Adipocyte (in vitro differentiated cells): ENCODE data around the gene DUS4L.

Experiments
- DNase-seq: peaks from one replicate; pipeline ENCODE4 v3.0.0-alpha.2; 2015; ENCODE audit warnings: low read depth
- H3K27me3 ChIP-seq: replicated peaks from 2 replicates; pipeline ENCODE4 v1.7.0; 2013; ENCODE audit warnings: mild to moderate bottlenecking, low read length, moderate library complexity; ENCODE audit not compliant: control insufficient read depth, insufficient read depth
- H3K36me3 ChIP-seq: 2 replicates; pipeline ENCODE4 v1.7.0; 2013; ENCODE audit warnings: low read length, mild to moderate bottlenecking, moderate library complexity; ENCODE audit not compliant: control insufficient read depth, insufficient read depth, severe bottlenecking
- H3K4me1 ChIP-seq: 2 replicates; pipeline ENCODE4 v1.7.0; 2013; ENCODE audit warnings: mild to moderate bottlenecking, low read length, moderate library complexity; ENCODE audit not compliant: control insufficient read depth, insufficient read depth
- H3K4me3 ChIP-seq: 2 replicates; pipeline ENCODE4 v1.7.0; 2013; ENCODE audit warnings: mild to moderate bottlenecking, low read length, moderate library complexity
- H3K9ac ChIP-seq: 2 replicates; pipeline ENCODE4 v1.7.0; 2013; ENCODE audit warnings: mild to moderate bottlenecking, low read length, moderate library complexity
- H3K9me3 ChIP-seq: 2 replicates; pipeline ENCODE4 v1.7.0; 2013; ENCODE audit warnings: mild to moderate bottlenecking, low read length, moderate library complexity; ENCODE audit not compliant: control insufficient read depth

The DUS4L gene

GRCh38 chr7:107555893-107556292 lies 7.9 kb upstream of the DUS4L start:
- no peak for DNase-seq
- no peaks in the 10 kb centered on the region for H3K27me3 ChIP-seq

GRCh38 chr7:107559864-107560263 lies 3.9 kb upstream of the DUS4L start:
- peak; percentile 60 for DNase-seq
- no peaks in the 10 kb centered on the region for H3K27me3 ChIP-seq
- H3K36me3 ChIP-seq = peaks cover 14% of the 10 kb centered on the region

More at GRCh38 chr7:107555893-107556292, 7.9 kb upstream of the DUS4L start:
- Histone ChIP-seq H3K36me3 (peaks cover 37% of the 10 kb centered on the region), H3K9me3 (no peaks in the 10 kb centered on the region), H3K9ac (no peak overlapping the region), H3K4me3 (no peak overlapping the region), H3K4me1 (peaks cover 19% of the 10 kb centered on the region)

GRCh38 chr7:107560898-107561516 lies 2.8 kb upstream of the DUS4L start:
- DNase-seq = no peak
- Histone ChIP-seq H3K27me3 (no peaks in the 10 kb centered on the region), H3K9ac (no peak overlapping the region), H3K4me3 (no peak overlapping the region), H3K36me3 (peaks cover 11% of the 10 kb centered on the region), H3K4me1 (peaks cover 42% of the 10 kb centered on the region), H3K9me3 (no peaks in the 10 kb centered on the region)

More at GRCh38 chr7:107559864-107560263, 3.9 kb upstream of the DUS4L start:
- H3K4me1 ChIP-seq = peaks cover 38% of the 10 kb centered on the region
- peak overlapping the region; percentile 52 for H3K4me3 ChIP-seq
- peak overlapping the region; percentile 2 for H3K9ac ChIP-seq
- H3K9me3 ChIP-seq = no peaks in the 10 kb centered on the region

- Histone ChIP-seq H3K9ac (peak overlapping the region; percentile 93), H3K9me3 (no peaks in the 10 kb centered on the region), H3K4me3 (peak overlapping the region; percentile 97), H3K27me3 (no peaks in the 10 kb centered on the region), H3K4me1 (peaks cover 42% of the 10 kb centered on the region), H3K36me3 (no peaks in the 10 kb centered on the region)
- DNase-seq = no peak
Observed at GRCh38 chr7:107563081-107563774, 543 bp upstream of the DUS4L start.

GRCh38 chr7:107564553-107565298 lies 955 bp downstream of the DUS4L start:
- H3K4me1 ChIP-seq = peaks cover 35% of the 10 kb centered on the region
- no peaks in the 10 kb centered on the region for H3K36me3 ChIP-seq
- H3K27me3 ChIP-seq = no peaks in the 10 kb centered on the region
- H3K4me3 ChIP-seq = peak overlapping the region; percentile 97
- DNase-seq = peak; percentile 69
- H3K9me3 ChIP-seq = no peaks in the 10 kb centered on the region
- peak overlapping the region; percentile 93 for H3K9ac ChIP-seq

GRCh38 chr7:107570298-107570697 lies 6.5 kb downstream of the DUS4L start:
- DNase-seq = no peak
- H3K9me3 ChIP-seq = no peaks in the 10 kb centered on the region

GRCh38 chr7:107573537-107573936 lies 9.8 kb downstream of the DUS4L start:
- no peaks in the 10 kb centered on the region for H3K27me3 ChIP-seq
- peaks cover 12% of the 10 kb centered on the region for H3K36me3 ChIP-seq
- no peak overlapping the region for H3K4me3 ChIP-seq
- H3K4me1 ChIP-seq = no peaks in the 10 kb centered on the region
- no peak for DNase-seq
- H3K9ac ChIP-seq = no peak overlapping the region
- H3K9me3 ChIP-seq = no peaks in the 10 kb centered on the region

More at GRCh38 chr7:107570298-107570697, 6.5 kb downstream of the DUS4L start:
- H3K9ac ChIP-seq = no peak overlapping the region
- no peak overlapping the region for H3K4me3 ChIP-seq
- peaks cover 12% of the 10 kb centered on the region for H3K36me3 ChIP-seq
- H3K4me1 ChIP-seq = peaks cover under 1% of the 10 kb centered on the region
- no peaks in the 10 kb centered on the region for H3K27me3 ChIP-seq

- peaks cover 6% of the 10 kb centered on the region for H3K36me3 ChIP-seq
- H3K9ac ChIP-seq = peak overlapping the region; percentile 94
- H3K27me3 ChIP-seq = no peaks in the 10 kb centered on the region
- H3K4me1 ChIP-seq = peaks cover 22% of the 10 kb centered on the region
- DNase-seq = no peak
- H3K9me3 ChIP-seq = no peaks in the 10 kb centered on the region
- H3K4me3 ChIP-seq = peak overlapping the region; percentile 93
Observed at GRCh38 chr7:107579554-107579884, 15.7 kb downstream of the DUS4L start.

GRCh38 chr7:107579885-107580715 lies 16.3 kb downstream of the DUS4L start, which contains the start of gene BCAP29:
TSS of gene BCAP29 (plus strand) at chr7:107580246. CDS start at chr7:107580773, 527 bp downstream.
- peak; percentile 88 for DNase-seq

GRCh38 chr7:107580716-107581383 lies 17.1 kb downstream of the DUS4L start:
- Histone ChIP-seq H3K4me1 (peaks cover 22% of the 10 kb centered on the region), H3K9ac (peak overlapping the region; percentile 94), H3K4me3 (peak overlapping the region; percentile 93), H3K27me3 (no peaks in the 10 kb centered on the region), H3K9me3 (no peaks in the 10 kb centered on the region), H3K36me3 (peaks cover 19% of the 10 kb centered on the region)
- no peak for DNase-seq

More at GRCh38 chr7:107579885-107580715, 16.3 kb downstream of the DUS4L start, which contains the start of gene BCAP29:
- peak within 1 kb of the TSS; percentile 93 for H3K4me3 ChIP-seq
- peaks cover 22% of the 10 kb centered on the region for H3K4me1 ChIP-seq
- no peaks in the 10 kb centered on the region for H3K27me3 ChIP-seq
- H3K9me3 ChIP-seq = no peaks in the 10 kb centered on the region
- peak within 1 kb of the TSS; percentile 94 for H3K9ac ChIP-seq
- H3K36me3 ChIP-seq = peaks cover 12% of the 10 kb centered on the region
